HepG2 (cell line): ENCODE results near the gene ZNFX1.

Experiments used
- CTCF ChIP-seq: sonication (generic); formaldehyde crosslinking; IDR thresholded peaks from 2 replicates; pipeline ENCODE4 v1.5.0; 2020; ENCODE audit warnings: mild to moderate bottlenecking, missing genetic modification reagents, moderate library complexity
- IKZF1 ChIP-seq: fragments of 450-650 bp; IDR thresholded peaks from 2 replicates; pipeline ENCODE4 v1.7.1; 2016
- KDM2A ChIP-seq: sonication (generic); formaldehyde crosslinking; IDR thresholded peaks from 2 replicates; pipeline ENCODE4 v1.4.0; 2020; ENCODE audit warnings: low read depth, missing genetic modification reagents, borderline replicate concordance
- KLF16 ChIP-seq, 2 experiments: sonication (generic) in 1 of 2; formaldehyde crosslinking in 1 of 2; IDR thresholded peaks; 2 replicates each; pipeline versions ENCODE4 v1.6.1 to v1.8.0; 2016 to 2023; ENCODE audit warnings: missing genetic modification reagents in 2 of 2, missing compliant biosample characterization in 1 of 2
- POLR2A ChIP-seq, 2 experiments: IDR thresholded peaks; 2 replicates each; pipeline ENCODE4 v1.6.1; 2011; ENCODE audit warnings: low read depth in 2 of 2, low read length in 2 of 2, mild to moderate bottlenecking in 1 of 2, moderate library complexity in 1 of 2; ENCODE audit not compliant: insufficient read depth in 1 of 2
- POLR2G ChIP-seq: fragments of 200-400 bp; formaldehyde crosslinking; IDR thresholded peaks from 2 replicates; pipeline ENCODE4 v1.6.1; 2018; ENCODE audit warnings: mild to moderate bottlenecking, low read depth, low read length, moderate library complexity
- RERE ChIP-seq: IDR thresholded peaks from 2 replicates; pipeline ENCODE4 v1.6.1; 2016; ENCODE audit warnings: low read depth, missing genetic modification reagents, missing compliant biosample characterization
- SKIL ChIP-seq: sonication (generic); formaldehyde crosslinking; IDR thresholded peaks from 2 replicates; pipeline ENCODE4 v1.8.0; 2022; ENCODE audit warnings: missing genetic modification reagents, mild to moderate bottlenecking, moderate library complexity, borderline replicate concordance
- ZNF772 ChIP-seq: sonication (generic); formaldehyde crosslinking; IDR thresholded peaks from 2 replicates; pipeline ENCODE4 v1.5.0; 2020; ENCODE audit warnings: mild to moderate bottlenecking, missing genetic modification reagents
- ZNF780A ChIP-seq: sonication (generic); formaldehyde crosslinking; IDR thresholded peaks from 2 replicates; pipeline ENCODE4 v1.8.0; 2022; ENCODE audit warnings: mild to moderate bottlenecking, missing genetic modification reagents, moderate library complexity
- TF ChIP-seq, protein P1 (sequence below): sonication (generic); IDR thresholded peaks from 2 replicates; pipeline ENCODE4 v1.6.1; 2016; ENCODE audit warnings: low read depth, borderline replicate concordance

DNA sequence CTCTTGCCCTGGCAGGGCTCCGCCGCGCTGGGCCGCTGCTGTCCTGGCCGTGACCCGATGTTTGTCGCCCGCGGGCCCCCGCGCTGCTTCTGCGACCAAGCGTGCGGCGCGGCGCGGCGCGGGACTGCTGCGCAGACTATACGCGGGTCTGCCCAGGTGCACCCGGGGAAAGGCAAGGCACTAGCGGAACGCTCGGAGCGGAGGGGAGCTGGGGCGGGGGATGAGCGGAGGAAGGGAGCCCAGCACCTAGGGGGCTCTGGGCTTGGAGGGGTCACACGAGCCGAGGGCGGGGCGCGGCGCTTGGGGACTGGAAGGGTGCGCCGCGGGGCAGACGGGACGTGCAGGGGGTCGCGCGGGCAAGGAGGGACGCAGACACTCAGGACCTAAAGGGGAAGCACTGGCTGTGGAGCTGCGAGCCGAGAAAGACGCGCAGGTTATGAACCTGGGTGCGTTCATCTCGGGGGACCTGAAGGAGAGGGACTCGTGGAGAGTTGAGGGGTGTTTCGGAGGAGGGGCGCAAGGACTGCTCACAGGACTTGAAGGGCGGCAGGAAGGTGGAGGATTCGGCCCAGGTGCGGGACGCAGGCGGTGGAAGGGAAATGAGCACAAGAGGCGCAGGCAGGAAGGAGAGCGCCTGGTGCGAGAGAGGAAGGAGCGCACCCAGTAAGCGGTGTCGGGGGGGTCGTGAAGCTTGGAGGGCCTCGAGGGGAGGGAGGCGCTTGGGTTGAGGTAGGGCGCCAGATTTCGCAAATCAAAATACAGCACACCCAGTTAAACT is 40.8 kb upstream of the ZNFX1 start:
- no peak for TF ChIP-seq IKZF1
- no peak for TF ChIP-seq POLR2A (IDR thresholded peaks at IDR 0.05; ENCODE audit: insufficient read depth in 1 of 2, low read depth in 2 of 2, low read length in 2 of 2)
- TF ChIP-seq CTCF (CRISPR knock-in tag): no peak
- no peak for TF ChIP-seq POLR2G
- no peak for TF ChIP-seq RERE
- no peak for TF ChIP-seq KDM2A
- no peak for TF ChIP-seq SKIL (CRISPR knock-in tag)
- TF ChIP-seq ZNF780A (CRISPR knock-in tag): no peak
- TF ChIP-seq, protein P1, sequence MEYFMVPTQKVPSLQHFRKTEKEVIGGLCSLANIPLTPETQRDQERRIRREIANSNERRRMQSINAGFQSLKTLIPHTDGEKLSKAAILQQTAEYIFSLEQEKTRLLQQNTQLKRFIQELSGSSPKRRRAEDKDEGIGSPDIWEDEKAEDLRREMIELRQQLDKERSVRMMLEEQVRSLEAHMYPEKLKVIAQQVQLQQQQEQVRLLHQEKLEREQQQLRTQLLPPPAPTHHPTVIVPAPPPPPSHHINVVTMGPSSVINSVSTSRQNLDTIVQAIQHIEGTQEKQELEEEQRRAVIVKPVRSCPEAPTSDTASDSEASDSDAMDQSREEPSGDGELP: no peak
- TF ChIP-seq KLF16 (CRISPR knock-in tag; IDR thresholded peaks at IDR 0.05): no peak
- no peak for TF ChIP-seq ZNF772 (CRISPR knock-in tag)
